IPS-20b (cell line): ENCODE measurements around the gene TNFRSF12A.

Experiments used
- H3K27ac ChIP-seq: one replicate; pipeline ENCODE4 v1.5.1; 2013; ENCODE audit warnings: low read length
- H3K27me3 ChIP-seq: 2 replicates; pipeline ENCODE4 v1.6.1; 2013; ENCODE audit warnings: mild to moderate bottlenecking, low read length, inconsistent platforms; ENCODE audit not compliant: insufficient read depth
- H3K36me3 ChIP-seq: 2 replicates; pipeline ENCODE4 v1.6.1; 2013; ENCODE audit warnings: low read depth, mild to moderate bottlenecking, inconsistent platforms, low read length, moderate library complexity; ENCODE audit not compliant: insufficient read depth
- H3K4me1 ChIP-seq: 2 replicates; pipeline ENCODE4 v1.6.1; 2013; ENCODE audit warnings: mild to moderate bottlenecking, control low read depth, inconsistent platforms, low read length, moderate library complexity; ENCODE audit not compliant: insufficient read depth
- H3K4me3 ChIP-seq: 2 replicates; pipeline ENCODE4 v1.5.1; 2013; ENCODE audit warnings: mild to moderate bottlenecking, low read length, inconsistent platforms
- H3K9ac ChIP-seq: 2 replicates; pipeline ENCODE4 v1.6.1; 2013; ENCODE audit warnings: low read depth, mild to moderate bottlenecking, inconsistent platforms, low read length, moderate library complexity
- H3K9me3 ChIP-seq: 2 replicates; pipeline ENCODE4 v1.6.1; 2013; ENCODE audit warnings: mild to moderate bottlenecking, low read depth, low read length, inconsistent platforms; ENCODE audit not compliant: insufficient read depth

TNFRSF12A gene

GRCh38 chr16:2987833-2988232 lies 32.3 kb upstream of the TNFRSF12A start:
- no peak overlapping the region for H3K9ac ChIP-seq
- no peaks in the 10 kb centered on the region for H3K36me3 ChIP-seq
- H3K27me3 ChIP-seq, result no peaks in the 10 kb centered on the region; the same call in 1 of the 2 replicates
- no peak overlapping the region for H3K27ac ChIP-seq
- no peak overlapping the region for H3K4me3 ChIP-seq
- peaks cover 4% of the 10 kb centered on the region; the same call in 1 of the 2 replicates for H3K4me1 ChIP-seq
- H3K9me3 ChIP-seq, result no peaks in the 10 kb centered on the region

GRCh38 chr16:2988590-2989099 lies 31.5 kb upstream of the TNFRSF12A start:
- Histone ChIP-seq H3K4me1 (peaks cover 4% of the 10 kb centered on the region; the same call in 1 of the 2 replicates), H3K9me3 (no peaks in the 10 kb centered on the region), H3K9ac (no peak overlapping the region), H3K27ac (no peak overlapping the region), H3K36me3 (no peaks in the 10 kb centered on the region), H3K4me3 (no peak overlapping the region), H3K27me3 (no peaks in the 10 kb centered on the region; the same call in 1 of the 2 replicates)

- Histone ChIP-seq H3K4me1 (peaks cover 4% of the 10 kb centered on the region; the same call in 1 of the 2 replicates), H3K9ac (no peak overlapping the region), H3K4me3 (no peak overlapping the region), H3K27me3 (no peaks in the 10 kb centered on the region; the same call in 1 of the 2 replicates), H3K36me3 (no peaks in the 10 kb centered on the region), H3K9me3 (no peaks in the 10 kb centered on the region), H3K27ac (no peak overlapping the region)
Measured at GRCh38 chr16:2990891-2991290, 29.3 kb upstream of the TNFRSF12A start.

- H3K27me3 ChIP-seq, result no peaks in the 10 kb centered on the region; the same call in 1 of the 2 replicates
- H3K4me3 ChIP-seq, result no peak overlapping the region
Measured at GRCh38 chr16:2991566-2992261, 28.5 kb upstream of the TNFRSF12A start.

GRCh38 chr16:2992383-2993081 lies 27.6 kb upstream of the TNFRSF12A start:
- Histone ChIP-seq H3K27ac (no peak overlapping the region), H3K9ac (no peak overlapping the region), H3K4me1 (peaks cover 4% of the 10 kb centered on the region; the same call in 1 of the 2 replicates), H3K4me3 (no peak overlapping the region), H3K9me3 (no peaks in the 10 kb centered on the region), H3K27me3 (no peaks in the 10 kb centered on the region; the same call in 1 of the 2 replicates), H3K36me3 (no peaks in the 10 kb centered on the region)

More at GRCh38 chr16:2991566-2992261, 28.5 kb upstream of the TNFRSF12A start:
- Histone ChIP-seq H3K9me3 (no peaks in the 10 kb centered on the region), H3K27ac (no peak overlapping the region), H3K4me1 (peaks cover 4% of the 10 kb centered on the region; the same call in 1 of the 2 replicates), H3K9ac (no peak overlapping the region), H3K36me3 (no peaks in the 10 kb centered on the region)

GRCh38 chr16:2996298-2996697 lies 23.9 kb upstream of the TNFRSF12A start:
- Histone ChIP-seq H3K9ac (no peak overlapping the region), H3K4me3 (no peak overlapping the region), H3K27me3 (no peaks in the 10 kb centered on the region), H3K9me3 (no peaks in the 10 kb centered on the region), H3K36me3 (no peaks in the 10 kb centered on the region), H3K4me1 (no peaks in the 10 kb centered on the region), H3K27ac (no peak overlapping the region)

GRCh38 chr16:2999929-3000328 lies 20.2 kb upstream of the TNFRSF12A start:
- Histone ChIP-seq H3K9me3 (no peaks in the 10 kb centered on the region), H3K27ac (no peak overlapping the region), H3K27me3 (peaks cover 2% of the 10 kb centered on the region; the same call in 1 of the 2 replicates), H3K9ac (no peak overlapping the region), H3K4me3 (no peak overlapping the region), H3K36me3 (no peaks in the 10 kb centered on the region), H3K4me1 (no peaks in the 10 kb centered on the region)

GRCh38 chr16:3000540-3000939 lies 19.6 kb upstream of the TNFRSF12A start:
- no peak overlapping the region for H3K9ac ChIP-seq

GRCh38 chr16:3001316-3001715 lies 18.9 kb upstream of the TNFRSF12A start:
- no peaks in the 10 kb centered on the region for H3K9me3 ChIP-seq
- H3K27me3 ChIP-seq, result peaks cover 4% of the 10 kb centered on the region; the same call in 1 of the 2 replicates
- no peak overlapping the region for H3K9ac ChIP-seq
- no peaks in the 10 kb centered on the region for H3K36me3 ChIP-seq
- no peak overlapping the region for H3K27ac ChIP-seq
- no peak overlapping the region for H3K4me3 ChIP-seq
- H3K4me1 ChIP-seq, result peaks cover 5% of the 10 kb centered on the region; the same call in 1 of the 2 replicates

More at GRCh38 chr16:3000540-3000939, 19.6 kb upstream of the TNFRSF12A start:
- H3K4me3 ChIP-seq, result no peak overlapping the region
- H3K27ac ChIP-seq, result no peak overlapping the region
- H3K9me3 ChIP-seq, result no peaks in the 10 kb centered on the region
- peaks cover 4% of the 10 kb centered on the region; the same call in 1 of the 2 replicates for H3K27me3 ChIP-seq
- H3K36me3 ChIP-seq, result no peaks in the 10 kb centered on the region
- H3K4me1 ChIP-seq, result no peaks in the 10 kb centered on the region

GRCh38 chr16:3003582-3004270 lies 16.4 kb upstream of the TNFRSF12A start:
- H3K4me1 ChIP-seq, result peaks cover 23% of the 10 kb centered on the region
- peaks cover 15% of the 10 kb centered on the region; the same call in 1 of the 2 replicates for H3K27me3 ChIP-seq
- no peak overlapping the region for H3K9ac ChIP-seq
- no peaks in the 10 kb centered on the region for H3K9me3 ChIP-seq
- no peak overlapping the region for H3K27ac ChIP-seq
- no peak overlapping the region for H3K4me3 ChIP-seq
- no peaks in the 10 kb centered on the region for H3K36me3 ChIP-seq

GRCh38 chr16:3004319-3004718 lies 15.8 kb upstream of the TNFRSF12A start:
- no peak overlapping the region for H3K27ac ChIP-seq
- no peak overlapping the region for H3K4me3 ChIP-seq
- no peaks in the 10 kb centered on the region for H3K36me3 ChIP-seq
- no peaks in the 10 kb centered on the region for H3K9me3 ChIP-seq
- H3K27me3 ChIP-seq, result peaks cover 15% of the 10 kb centered on the region; the same call in 1 of the 2 replicates
- H3K4me1 ChIP-seq, result peaks cover 28% of the 10 kb centered on the region
- H3K9ac ChIP-seq, result no peak overlapping the region
